HepG2 (cell line): ENCODE results near the gene TOMM40L. TPM values are rescaled to one million over a fixed set of nuclear protein-coding genes. Genes with fewer than 3 reads are reported as not detected.

ENCODE experiments used
- AGO1 ChIP-seq: fragments of 200-400 bp; formaldehyde crosslinking; IDR thresholded peaks from 2 replicates; pipeline ENCODE4 v1.6.1; 2017; ENCODE audit warnings: mild to moderate bottlenecking, low read depth, low read length, moderate library complexity; ENCODE audit not compliant: poor library complexity, severe bottlenecking
- BORCS8-MEF2B ChIP-seq: sonication (generic); formaldehyde crosslinking; IDR thresholded peaks from 2 replicates; pipeline ENCODE4 v1.8.0; 2022; ENCODE audit warnings: mild to moderate bottlenecking, missing genetic modification reagents
- HMG20B ChIP-seq: conservative IDR thresholded peaks from 2 replicates; pipeline ENCODE4 v1.6.1; 2016; ENCODE audit warnings: missing genetic modification reagents, missing compliant biosample characterization
- RELA ChIP-seq: sonication (generic); formaldehyde crosslinking; IDR thresholded peaks from 2 replicates; pipeline ENCODE4 v1.4.0; 2020; ENCODE audit warnings: missing genetic modification reagents
- RXRB ChIP-seq: IDR thresholded peaks from 2 replicates; pipeline ENCODE4 v1.6.1; 2016; ENCODE audit warnings: borderline replicate concordance, missing genetic modification reagents, missing compliant biosample characterization
- SMC3 ChIP-seq: IDR thresholded peaks from 2 replicates; pipeline ENCODE4 v1.6.1; 2011; ENCODE audit warnings: low read length, improper control_type of control experiment
- ZFP36 ChIP-seq: fragments of 150-350 bp; IDR thresholded peaks from 2 replicates; pipeline ENCODE4 v1.6.1; 2018; ENCODE audit warnings: borderline replicate concordance, low read length, low read depth; ENCODE audit not compliant: partially characterized antibody
- ZNF230 ChIP-seq: sonication (generic); formaldehyde crosslinking; IDR thresholded peaks from 2 replicates; pipeline ENCODE4 v1.4.0; 2020; ENCODE audit warnings: mild to moderate bottlenecking, missing genetic modification reagents
- ZNF782 ChIP-seq: sonication (generic); formaldehyde crosslinking; IDR thresholded peaks from 2 replicates; pipeline ENCODE4 v1.4.0; 2020; ENCODE audit warnings: missing genetic modification reagents, mild to moderate bottlenecking, borderline replicate concordance
- polyA plus RNA-seq, 8 experiments: library from polyadenylated mRNA; depleted of rRNA in 3 of 8; stranded (reverse) in 7 of 8; unstranded in 1 of 8; fragments of >200 nt; fragmentation: Illumina TruSeq in 4 of 8; extraction: Trizol in 4 of 8; gene quantifications; 2 replicates each; pipeline versions ENCODE4 v1.2.1 to v1.2.3, GENCODE V29; 2011 to 2016; ENCODE audit warnings: low read depth in 4 of 8, missing spikeins in 1 of 8, mixed read lengths in 1 of 8; ENCODE audit not compliant: insufficient read depth in 1 of 8
- total RNA-seq, 5 experiments: library from RNA; depleted of rRNA; stranded (reverse); fragments of >200 nt; fragmentation: Illumina TruSeq; extraction: Trizol; gene quantifications; 2 replicates each; pipeline ENCODE4 v1.2.3, GENCODE V29; 2016; ENCODE audit warnings: low read depth in 1 of 5
- TF ChIP-seq, protein P1 (sequence below): sonication (generic); formaldehyde crosslinking; IDR thresholded peaks from 2 replicates; pipeline ENCODE4 v1.4.0; 2020; ENCODE audit warnings: missing genetic modification reagents, mild to moderate bottlenecking, borderline replicate concordance
- TF ChIP-seq, protein P2 (sequence below): sonication (generic); formaldehyde crosslinking; IDR thresholded peaks from 2 replicates; pipeline ENCODE4 v1.9.0; 2021; ENCODE audit warnings: missing genetic modification reagents, borderline replicate concordance
- TF ChIP-seq, protein P3 (sequence below): sonication (generic); formaldehyde crosslinking; IDR thresholded peaks from 2 replicates; pipeline ENCODE4 v1.4.0; 2020; ENCODE audit warnings: mild to moderate bottlenecking, missing genetic modification reagents, borderline replicate concordance
- TF ChIP-seq, protein P4 (sequence below): sonication (generic); formaldehyde crosslinking; IDR thresholded peaks from 2 replicates; pipeline ENCODE4 v1.8.1; 2022; ENCODE audit warnings: mild to moderate bottlenecking, missing genetic modification reagents
- TF ChIP-seq, protein P5 (sequence below): sonication (generic); formaldehyde crosslinking; IDR thresholded peaks from 2 replicates; pipeline ENCODE4 v1.4.0; 2020; ENCODE audit warnings: mild to moderate bottlenecking, missing genetic modification reagents

Gene TOMM40L
- total and polyA plus RNA-seq, 2 of the 13 experiments (the other 11 are each of a cell fraction or from before 2014, with no cell fraction given) = 14.1 to 26.2 TPM

DNA sequence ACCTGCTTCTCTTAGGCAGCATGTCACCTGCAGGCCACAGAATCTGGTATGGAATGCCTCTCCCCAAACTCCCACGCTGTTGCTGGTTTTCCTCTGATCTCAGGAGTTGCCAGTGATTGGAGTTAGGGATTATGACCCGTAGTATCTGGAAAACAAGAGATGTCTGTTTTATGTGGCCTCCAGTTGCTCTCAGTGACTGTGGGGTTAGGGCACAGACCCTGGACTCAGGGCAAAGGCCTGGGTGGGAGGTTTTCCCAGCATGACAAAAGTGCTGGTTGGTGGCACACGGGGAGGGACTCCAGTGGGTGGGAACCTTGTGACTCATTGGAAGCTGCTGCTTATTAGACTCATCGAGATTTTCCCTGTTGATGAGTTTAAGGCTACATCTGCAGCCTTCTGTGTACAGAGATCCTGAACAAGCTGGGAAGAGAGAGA, 12.2 kb downstream of the TOMM40L start, which contains the start of gene NR1I3 (continued):
- TF ChIP-seq RXRB (CRISPR knock-in tag) (peak; percentile 80), ZNF230 (CRISPR knock-in tag) (no peak), ZNF782 (CRISPR knock-in tag) (no peak), HMG20B (CRISPR knock-in tag) (no peak), ZFP36 (no peak), RELA (CRISPR knock-in tag) (no peak), SMC3 (no peak), BORCS8-MEF2B (no peak), AGO1 (no peak)
- TF ChIP-seq, protein P1, sequence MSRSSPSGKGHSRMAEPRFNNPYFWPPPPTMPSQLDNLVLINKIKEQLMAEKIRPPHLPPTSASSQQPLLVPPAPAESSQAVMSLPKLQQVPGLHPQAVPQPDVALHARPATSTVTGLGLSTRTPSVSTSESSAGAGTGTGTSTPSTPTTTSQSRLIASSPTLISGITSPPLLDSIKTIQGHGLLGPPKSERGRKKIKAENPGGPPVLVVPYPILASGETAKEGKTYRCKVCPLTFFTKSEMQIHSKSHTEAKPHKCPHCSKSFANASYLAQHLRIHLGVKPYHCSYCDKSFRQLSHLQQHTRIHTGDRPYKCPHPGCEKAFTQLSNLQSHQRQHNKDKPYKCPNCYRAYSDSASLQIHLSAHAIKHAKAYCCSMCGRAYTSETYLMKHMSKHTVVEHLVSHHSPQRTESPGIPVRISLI (CRISPR knock-in tag) = no peak
- TF ChIP-seq, protein P2, sequence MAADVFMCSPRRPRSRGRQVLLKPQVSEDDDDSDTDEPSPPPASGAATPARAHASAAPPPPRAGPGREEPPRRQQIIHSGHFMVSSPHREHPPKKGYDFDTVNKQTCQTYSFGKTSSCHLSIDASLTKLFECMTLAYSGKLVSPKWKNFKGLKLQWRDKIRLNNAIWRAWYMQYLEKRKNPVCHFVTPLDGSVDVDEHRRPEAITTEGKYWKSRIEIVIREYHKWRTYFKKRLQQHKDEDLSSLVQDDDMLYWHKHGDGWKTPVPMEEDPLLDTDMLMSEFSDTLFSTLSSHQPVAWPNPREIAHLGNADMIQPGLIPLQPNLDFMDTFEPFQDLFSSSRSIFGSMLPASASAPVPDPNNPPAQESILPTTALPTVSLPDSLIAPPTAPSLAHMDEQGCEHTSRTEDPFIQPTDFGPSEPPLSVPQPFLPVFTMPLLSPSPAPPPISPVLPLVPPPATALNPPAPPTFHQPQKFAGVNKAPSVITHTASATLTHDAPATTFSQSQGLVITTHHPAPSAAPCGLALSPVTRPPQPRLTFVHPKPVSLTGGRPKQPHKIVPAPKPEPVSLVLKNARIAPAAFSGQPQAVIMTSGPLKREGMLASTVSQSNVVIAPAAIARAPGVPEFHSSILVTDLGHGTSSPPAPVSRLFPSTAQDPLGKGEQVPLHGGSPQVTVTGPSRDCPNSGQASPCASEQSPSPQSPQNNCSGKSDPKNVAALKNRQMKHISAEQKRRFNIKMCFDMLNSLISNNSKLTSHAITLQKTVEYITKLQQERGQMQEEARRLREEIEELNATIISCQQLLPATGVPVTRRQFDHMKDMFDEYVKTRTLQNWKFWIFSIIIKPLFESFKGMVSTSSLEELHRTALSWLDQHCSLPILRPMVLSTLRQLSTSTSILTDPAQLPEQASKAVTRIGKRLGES (CRISPR knock-in tag) = no peak
- TF ChIP-seq, protein P3, sequence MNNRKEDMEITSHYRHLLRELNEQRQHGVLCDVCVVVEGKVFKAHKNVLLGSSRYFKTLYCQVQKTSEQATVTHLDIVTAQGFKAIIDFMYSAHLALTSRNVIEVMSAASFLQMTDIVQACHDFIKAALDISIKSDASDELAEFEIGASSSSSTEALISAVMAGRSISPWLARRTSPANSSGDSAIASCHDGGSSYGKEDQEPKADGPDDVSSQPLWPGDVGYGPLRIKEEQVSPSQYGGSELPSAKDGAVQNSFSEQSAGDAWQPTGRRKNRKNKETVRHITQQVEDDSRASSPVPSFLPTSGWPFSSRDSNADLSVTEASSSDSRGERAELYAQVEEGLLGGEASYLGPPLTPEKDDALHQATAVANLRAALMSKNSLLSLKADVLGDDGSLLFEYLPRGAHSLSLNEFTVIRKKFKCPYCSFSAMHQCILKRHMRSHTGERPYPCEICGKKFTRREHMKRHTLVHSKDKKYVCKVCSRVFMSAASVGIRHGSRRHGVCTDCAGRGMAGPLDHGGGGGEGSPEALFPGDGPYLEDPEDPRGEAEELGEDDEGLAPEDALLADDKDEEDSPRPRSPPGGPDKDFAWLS (CRISPR knock-in tag) = no peak
- TF ChIP-seq, protein P4, sequence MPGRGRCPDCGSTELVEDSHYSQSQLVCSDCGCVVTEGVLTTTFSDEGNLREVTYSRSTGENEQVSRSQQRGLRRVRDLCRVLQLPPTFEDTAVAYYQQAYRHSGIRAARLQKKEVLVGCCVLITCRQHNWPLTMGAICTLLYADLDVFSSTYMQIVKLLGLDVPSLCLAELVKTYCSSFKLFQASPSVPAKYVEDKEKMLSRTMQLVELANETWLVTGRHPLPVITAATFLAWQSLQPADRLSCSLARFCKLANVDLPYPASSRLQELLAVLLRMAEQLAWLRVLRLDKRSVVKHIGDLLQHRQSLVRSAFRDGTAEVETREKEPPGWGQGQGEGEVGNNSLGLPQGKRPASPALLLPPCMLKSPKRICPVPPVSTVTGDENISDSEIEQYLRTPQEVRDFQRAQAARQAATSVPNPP (CRISPR knock-in tag) = no peak
- TF ChIP-seq, protein P5, sequence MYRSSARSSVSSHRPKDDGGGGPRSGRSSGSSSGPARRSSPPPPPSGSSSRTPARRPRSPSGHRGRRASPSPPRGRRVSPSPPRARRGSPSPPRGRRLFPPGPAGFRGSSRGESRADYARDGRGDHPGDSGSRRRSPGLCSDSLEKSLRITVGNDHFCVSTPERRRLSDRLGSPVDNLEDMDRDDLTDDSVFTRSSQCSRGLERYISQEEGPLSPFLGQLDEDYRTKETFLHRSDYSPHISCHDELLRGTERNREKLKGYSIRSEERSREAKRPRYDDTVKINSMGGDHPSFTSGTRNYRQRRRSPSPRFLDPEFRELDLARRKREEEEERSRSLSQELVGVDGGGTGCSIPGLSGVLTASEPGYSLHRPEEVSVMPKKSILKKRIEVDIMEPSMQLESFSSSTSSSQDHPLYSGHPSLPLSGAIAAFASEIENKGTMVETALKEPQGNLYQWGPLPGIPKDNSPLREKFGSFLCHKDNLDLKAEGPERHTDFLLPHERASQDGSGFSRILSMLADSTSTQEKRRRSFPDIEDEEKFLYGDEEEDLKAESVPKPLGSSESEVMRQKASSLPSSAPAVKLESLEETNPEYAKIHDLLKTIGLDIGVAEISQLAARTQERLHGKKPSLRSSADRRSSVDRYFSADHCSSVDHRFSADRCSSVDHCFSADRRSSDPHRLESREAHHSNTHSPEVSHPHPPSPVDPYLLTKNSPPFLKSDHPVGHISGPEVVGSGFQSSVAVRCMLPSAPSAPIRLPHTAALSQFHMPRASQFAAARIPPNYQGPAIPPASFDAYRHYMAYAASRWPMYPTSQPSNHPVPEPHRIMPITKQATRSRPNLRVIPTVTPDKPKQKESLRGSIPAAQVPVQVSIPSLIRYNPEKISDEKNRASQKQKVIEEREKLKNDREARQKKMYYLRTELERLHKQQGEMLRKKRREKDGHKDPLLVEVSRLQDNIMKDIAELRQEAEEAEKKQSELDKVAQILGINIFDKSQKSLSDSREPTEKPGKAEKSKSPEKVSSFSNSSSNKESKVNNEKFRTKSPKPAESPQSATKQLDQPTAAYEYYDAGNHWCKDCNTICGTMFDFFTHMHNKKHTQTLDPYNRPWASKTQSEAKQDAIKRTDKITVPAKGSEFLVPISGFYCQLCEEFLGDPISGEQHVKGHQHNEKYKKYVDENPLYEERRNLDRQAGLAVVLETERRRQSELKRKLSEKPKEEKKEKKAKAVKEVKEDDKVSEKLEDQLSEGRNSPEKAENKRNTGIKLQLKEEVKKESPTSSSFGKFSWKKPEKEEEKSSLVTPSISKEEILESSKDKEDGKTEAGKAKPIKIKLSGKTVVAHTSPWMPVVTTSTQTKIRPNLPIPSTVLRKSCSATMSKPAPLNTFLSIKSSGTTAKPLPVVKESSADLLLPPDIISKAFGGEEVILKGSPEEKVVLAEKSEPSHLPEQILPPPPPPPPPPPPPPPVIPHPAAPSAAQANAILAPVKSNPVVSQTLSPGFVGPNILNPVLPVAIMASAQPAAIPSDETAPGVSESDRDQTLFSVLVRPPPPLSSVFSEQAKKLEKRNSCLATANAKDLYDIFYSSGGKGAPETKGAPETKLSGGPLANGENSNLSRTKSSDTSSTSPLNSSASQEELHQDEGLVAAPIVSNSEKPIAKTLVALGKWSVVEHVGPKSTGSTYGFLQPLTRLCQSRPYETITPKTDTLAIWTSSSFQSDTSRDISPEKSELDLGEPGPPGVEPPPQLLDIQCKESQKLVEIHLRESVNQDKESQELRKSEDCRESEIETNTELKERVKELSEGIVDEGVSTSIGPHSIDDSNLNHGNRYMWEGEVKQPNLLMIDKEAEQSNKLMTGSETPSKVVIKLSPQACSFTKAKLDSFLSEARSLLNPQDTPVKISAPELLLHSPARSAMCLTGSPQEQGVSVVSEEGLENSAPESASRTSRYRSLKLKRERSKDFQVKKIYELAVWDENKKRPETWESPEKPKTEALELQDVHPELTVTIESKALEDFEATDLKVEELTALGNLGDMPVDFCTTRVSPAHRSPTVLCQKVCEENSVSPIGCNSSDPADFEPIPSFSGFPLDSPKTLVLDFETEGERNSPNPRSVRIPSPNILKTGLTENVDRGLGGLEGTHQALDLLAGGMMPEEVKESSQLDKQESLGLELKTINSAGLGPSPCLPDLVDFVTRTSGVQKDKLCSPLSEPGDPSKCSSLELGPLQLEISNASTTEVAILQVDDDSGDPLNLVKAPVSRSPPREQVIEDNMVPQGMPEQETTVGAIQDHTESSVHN = no peak
